ENCODE results near the gene CTIF.

DNA sequence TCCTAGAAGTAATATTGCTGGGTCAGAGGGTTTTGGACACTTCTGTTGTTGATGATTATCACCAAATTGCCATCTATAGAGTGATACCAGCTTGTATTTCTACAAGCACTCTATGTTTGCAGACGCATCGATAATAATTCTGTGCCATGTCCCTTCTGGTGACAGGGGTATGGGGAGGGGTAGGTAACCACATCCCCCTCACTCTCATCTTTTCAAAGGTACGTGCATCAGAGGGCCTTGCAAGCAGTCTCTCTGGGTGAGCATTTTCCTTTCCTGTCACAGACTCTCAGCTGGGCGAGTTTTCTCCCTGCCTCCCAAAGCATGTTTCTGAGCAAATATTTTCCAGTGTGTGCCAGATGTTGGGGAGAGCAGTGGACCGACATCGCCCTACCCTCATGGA, 314.0 kb downstream of the CTIF start:
- TF ChIP-seq, protein P1, sequence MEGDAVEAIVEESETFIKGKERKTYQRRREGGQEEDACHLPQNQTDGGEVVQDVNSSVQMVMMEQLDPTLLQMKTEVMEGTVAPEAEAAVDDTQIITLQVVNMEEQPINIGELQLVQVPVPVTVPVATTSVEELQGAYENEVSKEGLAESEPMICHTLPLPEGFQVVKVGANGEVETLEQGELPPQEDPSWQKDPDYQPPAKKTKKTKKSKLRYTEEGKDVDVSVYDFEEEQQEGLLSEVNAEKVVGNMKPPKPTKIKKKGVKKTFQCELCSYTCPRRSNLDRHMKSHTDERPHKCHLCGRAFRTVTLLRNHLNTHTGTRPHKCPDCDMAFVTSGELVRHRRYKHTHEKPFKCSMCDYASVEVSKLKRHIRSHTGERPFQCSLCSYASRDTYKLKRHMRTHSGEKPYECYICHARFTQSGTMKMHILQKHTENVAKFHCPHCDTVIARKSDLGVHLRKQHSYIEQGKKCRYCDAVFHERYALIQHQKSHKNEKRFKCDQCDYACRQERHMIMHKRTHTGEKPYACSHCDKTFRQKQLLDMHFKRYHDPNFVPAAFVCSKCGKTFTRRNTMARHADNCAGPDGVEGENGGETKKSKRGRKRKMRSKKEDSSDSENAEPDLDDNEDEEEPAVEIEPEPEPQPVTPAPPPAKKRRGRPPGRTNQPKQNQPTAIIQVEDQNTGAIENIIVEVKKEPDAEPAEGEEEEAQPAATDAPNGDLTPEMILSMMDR (conservative IDR thresholded peaks at IDR 0.05; ENCODE audit: low read length) = no peak
- no peak for TF ChIP-seq EZH2phosphoT487 (IDR thresholded peaks at IDR 0.05; ENCODE audit: borderline replicate concordance, low read depth, low read length)

Data from OCI-LY7 (cell line).